NCI-H1694 treated with DMSO at 0.1 percent for 48 hours (cell line): ENCODE data around the gene EXTL1.
"Not testable (repeated sequence)": the region's sequence is repeated elsewhere in the genome, so short reads cannot be mapped to it uniquely, and the experiment has no call there.

ENCODE experiments used
- DNase-seq: peaks from one replicate; lab custom pipeline; 2025; lab: John Stamatoyannopoulos, UW

EXTL1 gene

GRCh38 chr1:26021647-26022403 is at the start of gene EXTL1:
Gene EXTL1 (plus strand): TSS chr1:26021775. CDS start chr1:26022647, 872 bp downstream.
- peak; percentile 92 for DNase-seq

- no peak for DNase-seq
These were observed 49.8 kb upstream of the EXTL1 start for GRCh38 chr1:25971811-25972180.

- DNase-seq: no peak
These were observed 47.8 kb upstream of the EXTL1 start for GRCh38 chr1:25973610-25974321.

- DNase-seq: no peak
These were observed 43.8 kb upstream of the EXTL1 start for GRCh38 chr1:25977801-25978200.

GRCh38 chr1:25978403-25978802 is 43.2 kb upstream of the EXTL1 start:
- no peak for DNase-seq

GRCh38 chr1:25979210-25979609 is 42.4 kb upstream of the EXTL1 start:
- DNase-seq: no peak

GRCh38 chr1:25985171-25985570 is 36.4 kb upstream of the EXTL1 start:
- DNase-seq: no peak

- DNase-seq: no peak
These were observed 35.9 kb upstream of the EXTL1 start for GRCh38 chr1:25985670-25986069.

GRCh38 chr1:25986773-25987172 is 34.8 kb upstream of the EXTL1 start:
- not testable (repeated sequence) for DNase-seq

GRCh38 chr1:25987951-25988350 is 33.6 kb upstream of the EXTL1 start:
- no peak for DNase-seq

- no peak for DNase-seq
These were observed 31.9 kb upstream of the EXTL1 start for GRCh38 chr1:25989440-25990234.

GRCh38 chr1:25990251-25990650 is 31.3 kb upstream of the EXTL1 start:
- no peak for DNase-seq

- DNase-seq: no peak
These were observed 30.7 kb upstream of the EXTL1 start for GRCh38 chr1:25990702-25991395.

GRCh38 chr1:25991937-25992688 is 29.5 kb upstream of the EXTL1 start:
- DNase-seq: no peak

- DNase-seq: no peak
These were observed 28.8 kb upstream of the EXTL1 start for GRCh38 chr1:25992689-25993171.

GRCh38 chr1:25993197-25993951 is 28.2 kb upstream of the EXTL1 start:
- no peak for DNase-seq

GRCh38 chr1:25994402-25995150 is 27.0 kb upstream of the EXTL1 start:
- DNase-seq: no peak

GRCh38 chr1:25996966-25997827 is 24.4 kb upstream of the EXTL1 start:
- peak; percentile 33 for DNase-seq
